ENCODE data around the gene CEP112. TPM values are rescaled to one million over a fixed set of nuclear protein-coding genes. Genes with fewer than 3 reads are reported as not detected.

The CEP112 gene
- total RNA-seq, 1 donor from 2014 or later = 9.7 TPM

GRCh38 chr17:66063686-66064085, 128.2 kb downstream of the CEP112 start:
- no peaks in the 10 kb centered on the region for H3K36me3 ChIP-seq
- peaks cover 46% of the 10 kb centered on the region for H3K36me3 Mint-ChIP-seq
- H3K79me2 ChIP-seq (ENCODE audit: low read depth) = no peaks in the 10 kb centered on the region
- peaks cover 16% of the 10 kb centered on the region for H3K9me3 Mint-ChIP-seq
- no peaks in the 10 kb centered on the region for H3K4me1 Mint-ChIP-seq
- no peaks in the 10 kb centered on the region for H4K20me1 ChIP-seq (ENCODE audit: low read depth)
- no peaks in the 10 kb centered on the region for H3K27me3 ChIP-seq
- no peaks in the 10 kb centered on the region for H3K9me3 ChIP-seq (ENCODE audit: low read depth)
- no peak overlapping the region for H3K9ac ChIP-seq
- no peak overlapping the region for H3K4me3 ChIP-seq
- TF ChIP-seq EZH2 (IDR thresholded peaks at IDR 0.05) = no peak
- TF ChIP-seq EZH2phosphoT487 (IDR thresholded peaks at IDR 0.05) = no peak
- TF ChIP-seq CTCF (IDR thresholded peaks at IDR 0.05) = no peak
- no peak overlapping the region for H2AFZ ChIP-seq (replicated peaks)
- no peaks in the 10 kb centered on the region for H3F3A ChIP-seq (ENCODE audit: low read depth)
- H3K27ac Mint-ChIP-seq = no peak overlapping the region
- H3K4me2 ChIP-seq = no peak overlapping the region
- H3K4me1 ChIP-seq = no peaks in the 10 kb centered on the region
- no peak overlapping the region for H3K27ac ChIP-seq
- H3K4me3 Mint-ChIP-seq = no peak overlapping the region
- DNase-seq (ENCODE audit: low spot score) = no peak
- no peaks in the 10 kb centered on the region for H3K27me3 Mint-ChIP-seq (ENCODE audit: insufficient read depth, low read depth)

- Histone ChIP-seq H3F3A (ENCODE audit: low read depth) (no peaks in the 10 kb centered on the region), H3K9ac (no peak overlapping the region), H3K27me3 (no peaks in the 10 kb centered on the region), H3K4me2 (no peak overlapping the region), H3K4me3 (no peak overlapping the region), H3K4me1 (peaks cover 6% of the 10 kb centered on the region), H4K20me1 (ENCODE audit: low read depth) (no peaks in the 10 kb centered on the region), H3K79me2 (ENCODE audit: low read depth) (no peaks in the 10 kb centered on the region), H2AFZ (replicated peaks) (no peak overlapping the region), H3K9me3 (ENCODE audit: low read depth) (no peaks in the 10 kb centered on the region), H3K36me3 (no peaks in the 10 kb centered on the region), H3K27ac (no peak overlapping the region)
- TF ChIP-seq EZH2 (IDR thresholded peaks at IDR 0.05) (no peak), EZH2phosphoT487 (IDR thresholded peaks at IDR 0.05) (no peak), CTCF (IDR thresholded peaks at IDR 0.05) (no peak)
- DNase-seq (ENCODE audit: low spot score) = no peak
- Mint-ChIP-seq H3K36me3 (peaks cover 58% of the 10 kb centered on the region), H3K27me3 (ENCODE audit: insufficient read depth, low read depth) (no peaks in the 10 kb centered on the region), H3K9me3 (peaks cover 17% of the 10 kb centered on the region), H3K27ac (no peak overlapping the region), H3K4me1 (no peaks in the 10 kb centered on the region), H3K4me3 (no peak overlapping the region)
These were observed 135.8 kb downstream of the CEP112 start for GRCh38 chr17:66056148-66056547.

- no peak overlapping the region for H3K4me3 ChIP-seq
These were observed 137.7 kb downstream of the CEP112 start for GRCh38 chr17:66054242-66054641.

More at GRCh38 chr17:66054242-66054641, 137.7 kb downstream of the CEP112 start:
- H3K9me3 Mint-ChIP-seq = peaks cover 14% of the 10 kb centered on the region
- H3F3A ChIP-seq (ENCODE audit: low read depth) = no peaks in the 10 kb centered on the region
- H3K27me3 ChIP-seq = no peaks in the 10 kb centered on the region
- TF ChIP-seq EZH2 (IDR thresholded peaks at IDR 0.05) = no peak
- no peak for TF ChIP-seq CTCF (IDR thresholded peaks at IDR 0.05)
- no peak for TF ChIP-seq EZH2phosphoT487 (IDR thresholded peaks at IDR 0.05)
- H3K9me3 ChIP-seq (ENCODE audit: low read depth) = no peaks in the 10 kb centered on the region
- no peak for DNase-seq (ENCODE audit: low spot score)
- H3K27ac ChIP-seq = no peak overlapping the region
- no peaks in the 10 kb centered on the region for H4K20me1 ChIP-seq (ENCODE audit: low read depth)
- H3K27ac Mint-ChIP-seq = no peak overlapping the region
- no peaks in the 10 kb centered on the region for H3K36me3 ChIP-seq
- no peak overlapping the region for H3K4me2 ChIP-seq
- H3K4me1 ChIP-seq = peaks cover 6% of the 10 kb centered on the region
- no peak overlapping the region for H3K9ac ChIP-seq
- no peak overlapping the region for H2AFZ ChIP-seq (replicated peaks)
- H3K36me3 Mint-ChIP-seq = peaks cover 54% of the 10 kb centered on the region
- no peaks in the 10 kb centered on the region for H3K79me2 ChIP-seq (ENCODE audit: low read depth)
- H3K27me3 Mint-ChIP-seq (ENCODE audit: insufficient read depth, low read depth) = no peaks in the 10 kb centered on the region
- H3K4me3 Mint-ChIP-seq = no peak overlapping the region
- H3K4me1 Mint-ChIP-seq = no peaks in the 10 kb centered on the region

Data from neural progenitor cell (in vitro differentiated cells).